ENCODE data around the gene GBP3. TPM values are rescaled to one million over a fixed set of nuclear protein-coding genes. Genes with fewer than 3 reads are reported as not detected.
"Not testable (repeated sequence)": the region's sequence is repeated elsewhere in the genome, so short reads cannot be mapped to it uniquely, and the experiment has no call there.

The GBP3 gene
- total RNA-seq, 1 donor from 2014 or later = 15.5 TPM

DNA sequence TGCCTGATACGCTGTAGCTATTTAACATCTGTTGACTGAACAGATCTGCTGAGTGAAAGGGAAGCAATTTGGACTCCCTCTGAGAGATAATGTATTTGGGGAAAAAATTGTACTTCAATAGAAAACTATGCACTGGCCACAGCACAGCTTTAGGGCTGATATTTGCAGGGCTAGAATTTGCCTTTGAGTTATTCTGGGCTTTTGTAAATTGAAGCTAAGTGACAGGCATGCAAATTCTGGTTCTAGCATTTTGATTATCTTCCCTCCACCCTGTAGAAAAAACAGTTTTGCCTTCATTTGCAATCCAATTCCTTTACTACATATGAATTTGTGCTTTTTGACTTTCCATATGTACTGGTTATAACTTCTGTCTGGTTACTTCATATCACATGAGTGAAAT is 38.1 kb downstream of the GBP3 start:
- Mint-ChIP-seq H3K36me3 (ENCODE audit: low read depth) (peaks cover 60% of the 10 kb centered on the region), H3K4me3 (peak overlapping the region; percentile 32), H3K4me1 (peaks cover 64% of the 10 kb centered on the region), H3K27ac (peak overlapping the region; percentile 59), H3K27me3 (no peaks in the 10 kb centered on the region), H3K9me3 (no peaks in the 10 kb centered on the region)
- ATAC-seq (ENCODE audit: low read depth) (no peak), DNase-seq (no peak)
- intact Hi-C loops (cut with micrococcal nuclease) = loop anchor here (1.0 kb wide), 1 partner anchor 374 kb away; no protein-coding TSS in a partner anchor
- POLR2A ChIA-PET = no interaction called here
- TF ChIP-seq, protein P1, sequence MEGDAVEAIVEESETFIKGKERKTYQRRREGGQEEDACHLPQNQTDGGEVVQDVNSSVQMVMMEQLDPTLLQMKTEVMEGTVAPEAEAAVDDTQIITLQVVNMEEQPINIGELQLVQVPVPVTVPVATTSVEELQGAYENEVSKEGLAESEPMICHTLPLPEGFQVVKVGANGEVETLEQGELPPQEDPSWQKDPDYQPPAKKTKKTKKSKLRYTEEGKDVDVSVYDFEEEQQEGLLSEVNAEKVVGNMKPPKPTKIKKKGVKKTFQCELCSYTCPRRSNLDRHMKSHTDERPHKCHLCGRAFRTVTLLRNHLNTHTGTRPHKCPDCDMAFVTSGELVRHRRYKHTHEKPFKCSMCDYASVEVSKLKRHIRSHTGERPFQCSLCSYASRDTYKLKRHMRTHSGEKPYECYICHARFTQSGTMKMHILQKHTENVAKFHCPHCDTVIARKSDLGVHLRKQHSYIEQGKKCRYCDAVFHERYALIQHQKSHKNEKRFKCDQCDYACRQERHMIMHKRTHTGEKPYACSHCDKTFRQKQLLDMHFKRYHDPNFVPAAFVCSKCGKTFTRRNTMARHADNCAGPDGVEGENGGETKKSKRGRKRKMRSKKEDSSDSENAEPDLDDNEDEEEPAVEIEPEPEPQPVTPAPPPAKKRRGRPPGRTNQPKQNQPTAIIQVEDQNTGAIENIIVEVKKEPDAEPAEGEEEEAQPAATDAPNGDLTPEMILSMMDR (IDR thresholded peaks at IDR 0.05) = no peak
- CTCF ChIA-PET = interaction anchor here (0.7 to 3.3 kb wide), 11 partner anchors 10 to 471 kb away, joined by 3 to 26 read pairs (median 6); partner anchors contain the start of gene GBP1

DNA sequence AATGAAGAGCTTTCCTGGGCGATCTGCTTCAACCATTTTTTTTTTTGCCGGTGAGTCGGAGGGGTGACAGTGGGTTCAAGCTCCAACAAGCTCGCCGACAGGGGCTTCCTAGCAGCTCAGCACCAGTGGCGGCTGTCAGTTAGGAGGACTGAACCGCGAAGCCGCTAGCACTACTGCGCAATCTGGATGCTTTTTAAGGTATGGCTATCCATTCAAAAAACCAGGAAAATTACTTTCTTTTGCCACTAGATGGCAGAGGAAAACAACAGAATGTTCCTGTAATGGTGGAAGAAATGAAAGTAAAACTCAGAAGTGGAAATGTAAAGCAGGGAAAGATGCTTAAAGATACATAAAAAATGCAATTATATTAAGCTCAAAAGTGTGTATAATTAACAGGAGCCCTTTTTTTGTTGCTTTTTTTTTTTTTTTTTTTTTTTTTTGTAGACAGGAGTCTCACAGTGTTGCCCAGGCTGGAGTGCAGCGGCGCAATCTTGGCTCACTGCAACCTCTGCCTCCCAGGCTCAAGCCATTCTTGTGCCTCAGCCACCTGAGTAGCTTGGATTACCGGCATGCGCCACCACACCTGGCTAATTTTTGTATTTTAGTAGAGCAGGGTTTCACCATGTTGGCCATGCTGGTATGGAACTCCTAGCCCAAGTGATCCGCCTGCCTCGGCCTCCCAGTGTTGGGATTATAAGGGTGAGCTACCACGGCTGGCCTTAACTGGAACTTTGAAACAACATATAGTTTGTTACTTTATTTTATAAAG is 38.7 kb downstream of the GBP3 start:
- peaks cover 62% of the 10 kb centered on the region for H3K4me1 Mint-ChIP-seq
- ChIA-PET POLR2A (interaction anchor here (0.7 kb wide), 1 partner anchor 131 kb away, joined by 5 read pairs; no protein-coding TSS in a partner anchor), CTCF (interaction anchor here (0.7 to 3.3 kb wide), 13 partner anchors 10 to 472 kb away, joined by 3 to 26 read pairs (median 5); partner anchors contain the start of gene GBP1)
- peak overlapping the region; percentile 29 for H3K4me3 Mint-ChIP-seq
- H3K36me3 Mint-ChIP-seq (ENCODE audit: low read depth) = peaks cover 60% of the 10 kb centered on the region
- H3K27ac Mint-ChIP-seq = peak overlapping the region; percentile 56
- peak; percentile 84 for ATAC-seq (ENCODE audit: low read depth)
- H3K27me3 Mint-ChIP-seq = no peaks in the 10 kb centered on the region
- intact Hi-C loops (cut with micrococcal nuclease) = loop anchor here (1.0 kb wide), 1 partner anchor 374 kb away; no protein-coding TSS in a partner anchor
- H3K9me3 Mint-ChIP-seq = no peaks in the 10 kb centered on the region
- TF ChIP-seq, protein P1 (IDR thresholded peaks at IDR 0.05) = no peak
- no peak for DNase-seq

- TF ChIP-seq, protein P1 (IDR thresholded peaks at IDR 0.05) = no peak
- Mint-ChIP-seq H3K9me3 (no peaks in the 10 kb centered on the region), H3K27ac (no peak overlapping the region), H3K4me1 (peaks cover 54% of the 10 kb centered on the region), H3K27me3 (no peaks in the 10 kb centered on the region), H3K36me3 (ENCODE audit: low read depth) (peaks cover 57% of the 10 kb centered on the region), H3K4me3 (no peak overlapping the region)
- DNase-seq (no peak), ATAC-seq (ENCODE audit: low read depth) (no peak)
- POLR2A ChIA-PET = no interaction called here
- CTCF ChIA-PET = interaction anchor here (1.5 kb wide), 1 partner anchor 375 kb away, joined by 3 read pairs; no protein-coding TSS in a partner anchor
- intact Hi-C loops (cut with micrococcal nuclease) = no loop called here
These were observed 40.6 kb downstream of the GBP3 start for GRCh38 chr1:88982055-88982454.

DNA sequence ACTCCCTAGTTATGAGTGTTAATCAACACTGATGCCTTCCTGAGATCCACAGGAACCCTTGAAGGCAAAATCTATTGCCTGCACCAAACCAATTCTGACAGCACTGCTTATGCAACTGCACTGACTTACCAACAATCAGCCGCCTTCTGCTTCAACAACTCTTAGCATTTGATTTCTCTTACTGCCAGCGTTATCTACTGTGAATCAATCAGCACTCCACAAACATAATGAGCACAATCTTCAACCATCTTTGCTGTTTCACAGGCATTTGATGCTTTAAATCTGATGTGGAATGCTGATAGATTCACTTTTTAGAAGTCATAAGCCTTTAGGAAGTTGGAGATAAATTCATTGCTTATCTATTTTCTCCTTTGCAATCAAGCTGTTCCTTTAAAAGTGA is 41.2 kb downstream of the GBP3 start:
- ATAC-seq (ENCODE audit: low read depth); intact Hi-C loops (cut with micrococcal nuclease); DNase-seq; H3K27me3 Mint-ChIP-seq; H3K4me3 Mint-ChIP-seq; H3K9me3 Mint-ChIP-seq; H3K27ac Mint-ChIP-seq; POLR2A ChIA-PET: not testable (repeated sequence)
- H3K36me3 Mint-ChIP-seq (ENCODE audit: low read depth) = peaks cover 52% of the 10 kb centered on the region
- CTCF ChIA-PET = interaction anchor here (1.5 kb wide), 1 partner anchor 376 kb away, joined by 3 read pairs; no protein-coding TSS in a partner anchor
- H3K4me1 Mint-ChIP-seq = peaks cover 53% of the 10 kb centered on the region

DNA sequence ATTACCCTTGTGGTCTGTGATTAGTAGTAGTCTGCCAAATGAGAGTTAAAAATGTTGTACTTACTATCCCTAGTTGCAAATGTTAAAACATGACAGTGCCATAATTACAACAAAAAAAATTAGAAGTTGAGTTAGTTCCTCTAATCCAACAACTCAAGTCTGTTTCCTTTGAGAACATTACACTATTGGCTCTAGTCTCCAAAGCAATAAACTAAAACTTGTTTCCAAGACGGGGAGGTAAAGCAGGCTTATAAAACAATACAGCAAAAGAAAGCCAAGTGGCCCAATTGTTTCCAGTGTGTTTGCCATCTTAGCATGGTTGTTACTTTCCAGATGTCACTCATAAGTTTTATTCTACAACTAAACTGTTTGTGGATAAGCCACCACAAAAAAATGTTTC is 41.8 kb downstream of the GBP3 start:
- no peak overlapping the region for H3K4me3 Mint-ChIP-seq
- POLR2A ChIA-PET = no interaction called here
- no peaks in the 10 kb centered on the region for H3K9me3 Mint-ChIP-seq
- peaks cover 52% of the 10 kb centered on the region for H3K4me1 Mint-ChIP-seq
- no peak for DNase-seq
- no peak overlapping the region for H3K27ac Mint-ChIP-seq
- H3K36me3 Mint-ChIP-seq (ENCODE audit: low read depth) = peaks cover 51% of the 10 kb centered on the region
- CTCF ChIA-PET = interaction anchor here (1.5 kb wide), 1 partner anchor 376 kb away, joined by 3 read pairs; no protein-coding TSS in a partner anchor
- intact Hi-C loops (cut with micrococcal nuclease) = no loop called here
- ATAC-seq (ENCODE audit: low read depth) = no peak
- TF ChIP-seq, protein P1 (IDR thresholded peaks at IDR 0.05) = no peak
- no peaks in the 10 kb centered on the region for H3K27me3 Mint-ChIP-seq

Data from activated B cell treated with CpG ODN at 0.5 μM for 24 hours (primary cell).